Mesothelial cell of epicardium (in vitro differentiated cells): Measurements from ENCODE around the gene MAPK6. TPM values are rescaled to one million over a fixed set of nuclear protein-coding genes. Genes with fewer than 3 reads are reported as not detected.
"Not testable (repeated sequence)": the region's sequence is repeated elsewhere in the genome, so short reads cannot be mapped to it uniquely, and the experiment has no call there.

Experiments
- DNase-seq, 2 experiments: peaks; one replicate each; pipeline ENCODE4 v3.0.0; 2021; ENCODE audit warnings: low spot score in 2 of 2; ENCODE audit not compliant: unreplicated experiment in 2 of 2
- H3K27ac Mint-ChIP-seq: 2 replicates; pipeline ENCODE4 v1.8.0; 2021; ENCODE audit warnings: mixed read lengths
- H3K27me3 Mint-ChIP-seq: 2 replicates; pipeline ENCODE4 v1.8.0; 2021; ENCODE audit warnings: low read depth, mixed read lengths
- H3K36me3 Mint-ChIP-seq: 2 replicates; pipeline ENCODE4 v1.8.0; 2021; ENCODE audit warnings: mixed read lengths
- H3K4me1 Mint-ChIP-seq: 2 replicates; pipeline ENCODE4 v1.8.0; 2021; ENCODE audit warnings: mixed read lengths
- H3K4me3 Mint-ChIP-seq: 2 replicates; pipeline ENCODE4 v1.8.0; 2021; ENCODE audit warnings: mild to moderate bottlenecking, moderate library complexity, mixed read lengths
- H3K9me3 Mint-ChIP-seq: 2 replicates; pipeline ENCODE4 v1.8.0; 2021; ENCODE audit warnings: mixed read lengths
- CTCF ChIP-seq: fragments of 200-600 bp; sonication (generic); IDR thresholded peaks from one replicate; pipeline ENCODE4 v1.5.0; 2021; ENCODE audit warnings: antibody characterized with exemption; ENCODE audit not compliant: unreplicated experiment
- total RNA-seq: library from RNA; stranded (reverse); gene quantifications from 3 replicates; pipeline ENCODE4 v1.2.1, GENCODE V29; 2021

The MAPK6 gene
- total RNA-seq, 1 donor from 2014 or later = 57.4 TPM

GRCh38 chr15:52002351-52002750 lies 16.7 kb upstream of the MAPK6 start:
- no peak overlapping the region for H3K27ac Mint-ChIP-seq
- TF ChIP-seq CTCF = no peak
- no peak overlapping the region for H3K4me3 Mint-ChIP-seq
- no peak for DNase-seq
- H3K27me3 Mint-ChIP-seq = no peaks in the 10 kb centered on the region
- H3K4me1 Mint-ChIP-seq = peaks cover 4% of the 10 kb centered on the region
- no peaks in the 10 kb centered on the region for H3K36me3 Mint-ChIP-seq
- H3K9me3 Mint-ChIP-seq = no peaks in the 10 kb centered on the region

GRCh38 chr15:52003089-52003488 lies 15.9 kb upstream of the MAPK6 start:
- H3K36me3 Mint-ChIP-seq, H3K9me3 Mint-ChIP-seq, H3K4me3 Mint-ChIP-seq, H3K4me1 Mint-ChIP-seq, DNase-seq, H3K27ac Mint-ChIP-seq, H3K27me3 Mint-ChIP-seq: not testable (repeated sequence)

- TF ChIP-seq CTCF = no peak
- Mint-ChIP-seq H3K36me3 (no peaks in the 10 kb centered on the region), H3K9me3 (no peaks in the 10 kb centered on the region), H3K27ac (no peak overlapping the region), H3K4me1 (peaks cover 4% of the 10 kb centered on the region), H3K4me3 (no peak overlapping the region), H3K27me3 (no peaks in the 10 kb centered on the region)
- DNase-seq = no peak
Observed at GRCh38 chr15:52003710-52004109, 15.3 kb upstream of the MAPK6 start.

GRCh38 chr15:52004806-52005205 lies 14.2 kb upstream of the MAPK6 start:
- Mint-ChIP-seq H3K36me3 (no peaks in the 10 kb centered on the region), H3K4me3 (no peak overlapping the region), H3K4me1 (peaks cover 4% of the 10 kb centered on the region), H3K27ac (no peak overlapping the region), H3K9me3 (no peaks in the 10 kb centered on the region), H3K27me3 (no peaks in the 10 kb centered on the region)
- TF ChIP-seq CTCF = no peak
- no peak for DNase-seq

GRCh38 chr15:52005748-52006701 lies 13.0 kb upstream of the MAPK6 start:
- TF ChIP-seq CTCF = no peak
- Mint-ChIP-seq H3K27me3 (no peaks in the 10 kb centered on the region), H3K4me3 (no peak overlapping the region), H3K36me3 (no peaks in the 10 kb centered on the region), H3K9me3 (no peaks in the 10 kb centered on the region), H3K4me1 (peaks cover 4% of the 10 kb centered on the region), H3K27ac (no peak overlapping the region)
- no peak for DNase-seq

GRCh38 chr15:52006702-52007340 lies 12.2 kb upstream of the MAPK6 start:
- DNase-seq = no peak
- Mint-ChIP-seq H3K27me3 (no peaks in the 10 kb centered on the region), H3K27ac (no peak overlapping the region)

More at GRCh38 chr15:52006702-52007340, 12.2 kb upstream of the MAPK6 start:
- Mint-ChIP-seq H3K4me3 (no peak overlapping the region), H3K9me3 (no peaks in the 10 kb centered on the region), H3K4me1 (peaks cover 4% of the 10 kb centered on the region), H3K36me3 (no peaks in the 10 kb centered on the region)
- TF ChIP-seq CTCF = no peak
